AG04449 (cell line): ENCODE results near the gene PDE10A.

ENCODE experiments used
- CTCF ChIA-PET: fragments of 350-600 bp; formaldehyde crosslinking; extraction: SDS; loops from one replicate; lab custom pipeline; 2021; ENCODE audit warnings: antibody characterized with exemption; lab: Yijun Ruan, JAX
- POLR2A ChIA-PET: fragments of 400-600, 350-600 bp; formaldehyde crosslinking; extraction: SDS; loops from one replicate; lab custom pipeline; 2020; ENCODE audit warnings: antibody characterized with exemption, inconsistent platforms; lab: Yijun Ruan, JAX
- DNase-seq: peaks from one replicate; pipeline ENCODE4 v3.0.0-alpha.2; 2010; ENCODE audit warnings: low read depth, low spot score
- H3K4me3 ChIP-seq: 2 replicates; pipeline ENCODE4 v1.5.1; 2011; ENCODE audit warnings: low read depth, mild to moderate bottlenecking, control low read depth, low read length
- CTCF ChIP-seq: IDR thresholded peaks from one replicate; pipeline ENCODE4 v1.5.1; 2011; ENCODE audit warnings: mild to moderate bottlenecking, moderate library complexity, low read length, control low read depth, inconsistent platforms; ENCODE audit not compliant: insufficient read depth; ENCODE audit errors: missing control alignments

The PDE10A gene

GRCh38 chr6:165581678-165582077 lies 81.4 kb downstream of the PDE10A start:
- no peak overlapping the region for H3K4me3 ChIP-seq
- no peak for TF ChIP-seq CTCF
- ChIA-PET POLR2A (no interaction called here), CTCF (no interaction called here)
- no peak for DNase-seq

- ChIA-PET POLR2A (no interaction called here), CTCF (no interaction called here)
- no peak overlapping the region for H3K4me3 ChIP-seq
- DNase-seq: no peak
- TF ChIP-seq CTCF: no peak
Measured at GRCh38 chr6:165580136-165580535, 82.9 kb downstream of the PDE10A start.

GRCh38 chr6:165579151-165579550 lies 83.9 kb downstream of the PDE10A start:
- no peak for DNase-seq
- ChIA-PET POLR2A (no interaction called here), CTCF (no interaction called here)
- TF ChIP-seq CTCF: no peak
- H3K4me3 ChIP-seq: no peak overlapping the region

- TF ChIP-seq CTCF: no peak
- ChIA-PET POLR2A (no interaction called here), CTCF (no interaction called here)
- DNase-seq: no peak
- no peak overlapping the region for H3K4me3 ChIP-seq
Measured at GRCh38 chr6:165577556-165577955, 85.5 kb downstream of the PDE10A start.

- POLR2A ChIA-PET: no interaction called here
- no peak for TF ChIP-seq CTCF
- CTCF ChIA-PET: no interaction called here
- DNase-seq: no peak
- H3K4me3 ChIP-seq: no peak overlapping the region
Measured at GRCh38 chr6:165575158-165575549, 87.9 kb downstream of the PDE10A start.

- ChIA-PET CTCF (no interaction called here), POLR2A (no interaction called here)
- DNase-seq: no peak
- no peak overlapping the region for H3K4me3 ChIP-seq
- no peak for TF ChIP-seq CTCF
Measured at GRCh38 chr6:165574220-165575157, 88.6 kb downstream of the PDE10A start.
